Activated CD8-positive, alpha-beta T cell treated with anti-CD3 and anti-CD28 coated beads for 36 hours (primary cell): ENCODE results near the gene FAM149B1. TPM values are rescaled to one million over a fixed set of nuclear protein-coding genes. Genes with fewer than 3 reads are reported as not detected.

Source experiments
- ATAC-seq: fragments of 200-7000 bp; cut with Tn5 transposase; one replicate; pipeline ENCODE4 v1.10.0; 2021; ENCODE audit warnings: mild to moderate bottlenecking, moderate library complexity
- CTCF ChIA-PET: fragments of 350-600 bp; sonication (Branson Sonifier 250); formaldehyde crosslinking; loops from one replicate; lab custom pipeline; 2021; ENCODE audit warnings: antibody characterized with exemption; lab: Charles Lee
- POLR2A ChIA-PET: fragments of 350-600 bp; sonication (Branson Sonifier 250); formaldehyde crosslinking; loops from one replicate; lab custom pipeline; 2021; ENCODE audit warnings: antibody characterized with exemption; lab: Charles Lee
- DNase-seq: peaks from one replicate; pipeline ENCODE4 v3.0.0-alpha.2; 2020
- H3K27ac Mint-ChIP-seq: one replicate; pipeline ENCODE4 v1.8.0; 2021; ENCODE audit warnings: mild to moderate bottlenecking, mixed read lengths
- H3K27me3 Mint-ChIP-seq: one replicate; pipeline ENCODE4 v1.8.0; 2021; ENCODE audit warnings: mixed read lengths
- H3K36me3 Mint-ChIP-seq: one replicate; pipeline ENCODE4 v1.8.0; 2021; ENCODE audit warnings: low read depth, mixed read lengths
- H3K4me1 Mint-ChIP-seq: one replicate; pipeline ENCODE4 v1.8.0; 2021; ENCODE audit warnings: low read depth, mixed read lengths
- H3K4me3 Mint-ChIP-seq: one replicate; pipeline ENCODE4 v1.8.0; 2021; ENCODE audit warnings: mild to moderate bottlenecking, moderate library complexity, mixed read lengths
- H3K9me3 Mint-ChIP-seq: one replicate; pipeline ENCODE4 v1.8.0; 2021; ENCODE audit warnings: mixed read lengths
- CTCF ChIP-seq: fragments of 200-600 bp; IDR thresholded peaks from one replicate; pipeline ENCODE4 v1.8.0; 2022; ENCODE audit warnings: antibody characterized with exemption, mild to moderate bottlenecking
- intact Hi-C: fragments of 100-400 bp; cut with micrococcal nuclease; formaldehyde crosslinking; loops from one replicate; pipeline ENCODE4 v1.10.0; 2022
- total RNA-seq, 2 experiments: library from RNA; stranded (reverse); gene quantifications; one replicate each; pipeline ENCODE4 v1.2.3, GENCODE V29; 2021

FAM149B1 gene
- total RNA-seq, 2 experiments from 2014 or later = 13.0 to 13.3 TPM

- ChIA-PET CTCF (interaction anchor here (0.8 to 1.9 kb wide), 9 partner anchors 8 to 379 kb away, joined by 3 to 10 read pairs (median 3); partner anchors contain the start of gene DNAJC9), POLR2A (interaction anchor here (1.0 kb wide), 2 partner anchors 18 to 48 kb away, joined by 3 read pairs; partner anchors contain the start of gene DNAJC9)
- no peak for ATAC-seq
- Mint-ChIP-seq H3K4me1 (peaks cover 2% of the 10 kb centered on the region), H3K27me3 (no peaks in the 10 kb centered on the region), H3K27ac (no peak overlapping the region), H3K4me3 (no peak overlapping the region), H3K36me3 (no peaks in the 10 kb centered on the region), H3K9me3 (no peaks in the 10 kb centered on the region)
- DNase-seq = no peak
- TF ChIP-seq CTCF = no peak
- intact Hi-C loops = no loop called here
Observed at GRCh38 chr10:73264423-73264822, 96.5 kb downstream of the FAM149B1 start.

- POLR2A ChIA-PET = no interaction called here
- H3K4me3 Mint-ChIP-seq = no peak overlapping the region
- intact Hi-C loops = no loop called here
- no peaks in the 10 kb centered on the region for H3K9me3 Mint-ChIP-seq
- H3K4me1 Mint-ChIP-seq = no peaks in the 10 kb centered on the region
- ATAC-seq (no peak), DNase-seq (no peak)
- no peak overlapping the region for H3K27ac Mint-ChIP-seq
- H3K27me3 Mint-ChIP-seq = no peaks in the 10 kb centered on the region
- H3K36me3 Mint-ChIP-seq = no peaks in the 10 kb centered on the region
- CTCF ChIA-PET = no interaction called here
- TF ChIP-seq CTCF = no peak
Observed at GRCh38 chr10:73281097-73281496, 113.2 kb downstream of the FAM149B1 start.

- TF ChIP-seq CTCF = no peak
- H3K27me3 Mint-ChIP-seq = no peaks in the 10 kb centered on the region
- ATAC-seq = no peak
Observed at GRCh38 chr10:73287441-73287840, 119.5 kb downstream of the FAM149B1 start.

GRCh38 chr10:73289958-73290357 lies 122.0 kb downstream of the FAM149B1 start:
- Mint-ChIP-seq H3K36me3 (peaks cover 6% of the 10 kb centered on the region), H3K4me1 (no peaks in the 10 kb centered on the region), H3K9me3 (no peaks in the 10 kb centered on the region), H3K27ac (no peak overlapping the region), H3K27me3 (no peaks in the 10 kb centered on the region), H3K4me3 (no peak overlapping the region)
- ATAC-seq = no peak
- DNase-seq = no peak
- intact Hi-C loops = no loop called here
- ChIA-PET CTCF (no interaction called here), POLR2A (no interaction called here)
- TF ChIP-seq CTCF = no peak

More at GRCh38 chr10:73287441-73287840, 119.5 kb downstream of the FAM149B1 start:
- no peak for DNase-seq
- H3K4me3 Mint-ChIP-seq = no peak overlapping the region
- H3K4me1 Mint-ChIP-seq = no peaks in the 10 kb centered on the region
- peaks cover 6% of the 10 kb centered on the region for H3K36me3 Mint-ChIP-seq
- H3K9me3 Mint-ChIP-seq = no peaks in the 10 kb centered on the region
- no peak overlapping the region for H3K27ac Mint-ChIP-seq
- ChIA-PET CTCF (no interaction called here), POLR2A (no interaction called here)
- intact Hi-C loops = no loop called here

GRCh38 chr10:73293461-73293860 lies 125.5 kb downstream of the FAM149B1 start:
- no peak overlapping the region for H3K27ac Mint-ChIP-seq
- H3K27me3 Mint-ChIP-seq = no peaks in the 10 kb centered on the region
- ChIA-PET CTCF (interaction anchor here (1.3 kb wide), 1 partner anchor 30 kb away, joined by 3 read pairs; no protein-coding TSS in a partner anchor), POLR2A (no interaction called here)
- DNase-seq (no peak), ATAC-seq (no peak)
- no peak for TF ChIP-seq CTCF
- no peaks in the 10 kb centered on the region for H3K9me3 Mint-ChIP-seq
- peaks cover 6% of the 10 kb centered on the region for H3K36me3 Mint-ChIP-seq
- intact Hi-C loops = no loop called here
- H3K4me3 Mint-ChIP-seq = no peak overlapping the region
- H3K4me1 Mint-ChIP-seq = peaks cover 3% of the 10 kb centered on the region

Other genes with a start within 250 kb of the FAM149B1 start
- gene PLA2G12B, start 213.3 kb upstream of the FAM149B1 start, total RNA-seq = not detected
- 10 to 100 TPM; 72.2 to 72.3 TPM for gene P4HA1, start 71.3 kb upstream of the FAM149B1 start, total RNA-seq
- gene NUDT13, start 57.7 kb upstream of the FAM149B1 start, total RNA-seq = 1 to 10 TPM; 2.3 to 2.4 TPM
- gene ECD, start 111 bp upstream of the FAM149B1 start, total RNA-seq = 10 to 100 TPM; 31.8 to 33.9 TPM
- gene DNAJC9, start 79.1 kb downstream of the FAM149B1 start, total RNA-seq = 10 to 100 TPM; 40.9 to 42.2 TPM
- gene MRPS16, start 84.5 kb downstream of the FAM149B1 start, total RNA-seq = 100 to 1,000 TPM; 127 to 132 TPM
- gene CFAP70, start 190.7 kb downstream of the FAM149B1 start, total RNA-seq = under 1 TPM; 0.51 to 0.59 TPM
- gene ANXA7, start 245.9 kb downstream of the FAM149B1 start, total RNA-seq = 100 to 1,000 TPM; 101 to 103 TPM